DND-41 (cell line): Measurements from ENCODE around the gene DNM3.

Experiments
- CTCF ChIP-seq: IDR thresholded peaks from 2 replicates; pipeline ENCODE4 v1.5.1; 2012; ENCODE audit warnings: borderline replicate concordance, low read length, moderate library complexity, mild to moderate bottlenecking; ENCODE audit not compliant: poor library complexity, severe bottlenecking; ENCODE audit errors: extremely low read depth
- EZH2 ChIP-seq: IDR thresholded peaks from 3 replicates; pipeline ENCODE4 v1.6.1; 2012; ENCODE audit warnings: borderline replicate concordance, low read depth, mild to moderate bottlenecking, moderate library complexity, low read length, inconsistent platforms; ENCODE audit not compliant: severe bottlenecking

- no peak for TF ChIP-seq CTCF
- TF ChIP-seq EZH2: no peak
These were observed 562.8 kb downstream of the DNM3 start for GRCh38 chr1:172404121-172404520.
